Naive thymus-derived CD8-positive, alpha-beta T cell (primary cell): ENCODE results near the gene MECP2. TPM values are rescaled to one million over a fixed set of nuclear protein-coding genes. Genes with fewer than 3 reads are reported as not detected.
A peak's percentile ranks its signal among the peaks of the same experiment; 100 is the strongest.

ENCODE experiments used
- ATAC-seq, 2 donors: fragments of 150-1000 bp; cut with Tn5 transposase in 1 of 2; sonication (Bioruptor Pico), chemical (Tn5 transposase) in 1 of 2; 1 replicate in 1 of 2; 2 replicates in 1 of 2; pipeline ENCODE4 v1.10.0; 2021; ENCODE audit warnings: mild to moderate bottlenecking in 2 of 2, moderate library complexity in 2 of 2
- POLR2A ChIA-PET: fragments of 350-600 bp; sonication (Branson Sonifier 250); formaldehyde crosslinking; loops from one replicate; lab custom pipeline; 2021; ENCODE audit warnings: antibody characterized with exemption; lab: Charles Lee
- DNase-seq, 10 donors: peaks; one replicate each; pipeline versions ENCODE4 v3.0.0 to v3.0.0-alpha.2; 2020 to 2022
- H3K27ac Mint-ChIP-seq, 10 donors: one replicate each; pipeline ENCODE4 v1.8.0; 2020 to 2022; ENCODE audit warnings: mild to moderate bottlenecking in 10 of 10, mixed read lengths in 10 of 10, moderate library complexity in 4 of 10, inconsistent platforms in 1 of 10
- H3K27me3 Mint-ChIP-seq, 5 donors: one replicate each; pipeline ENCODE4 v1.8.0; 2021 to 2022; ENCODE audit warnings: mixed read lengths in 5 of 5
- H3K36me3 Mint-ChIP-seq, 3 donors: one replicate each; pipeline ENCODE4 v1.8.0; 2020 to 2022; ENCODE audit warnings: mixed read lengths in 3 of 3, mild to moderate bottlenecking in 2 of 3, inconsistent platforms in 1 of 3
- H3K4me1 Mint-ChIP-seq, 4 donors: one replicate each; pipeline ENCODE4 v1.8.0; 2021 to 2022; ENCODE audit warnings: mixed read lengths in 4 of 4
- H3K4me3 Mint-ChIP-seq, 10 donors: one replicate each; pipeline ENCODE4 v1.8.0; 2020 to 2022; ENCODE audit warnings: mild to moderate bottlenecking in 10 of 10, mixed read lengths in 10 of 10, moderate library complexity in 6 of 10, inconsistent platforms in 1 of 10
- H3K9me3 Mint-ChIP-seq, 9 donors: one replicate each; pipeline ENCODE4 v1.8.0; 2020 to 2022; ENCODE audit warnings: mixed read lengths in 9 of 9, mild to moderate bottlenecking in 3 of 9, inconsistent platforms in 1 of 9, moderate library complexity in 1 of 9
- polyA plus RNA-seq, 3 donors: library from polyadenylated mRNA; unstranded; fragments of 300-500 nt; fragmentation: Illumina TruSeq; gene quantifications; one replicate each; pipeline ENCODE4 v1.2.3, GENCODE V29; 2021
- total RNA-seq, 8 experiments: library from RNA in 2 of 8; stranded (reverse) in 2 of 8; gene quantifications; one replicate each; pipeline ENCODE4 v1.2.3 and lab custom pipeline; 2021 to 2026

Gene MECP2
- total and polyA plus RNA-seq, 5 experiments from 2014 or later, result 12.0 to 88.3 (median 22.2) TPM

GRCh38 chrX:154082396-154083125, 15.0 kb downstream of the MECP2 start:
- no peak for DNase-seq
- Mint-ChIP-seq H3K4me3 (peak overlapping the region in 9 of 10 donors; percentile 24 to 75 (median 48)), H3K4me1 (peaks cover 10 to 44% (median 37%) of the 10 kb centered on the region in 4 donors), H3K9me3 (no peaks in the 10 kb centered on the region), H3K27me3 (no peaks in the 10 kb centered on the region), H3K36me3 (peaks cover 0 to 49% (median 1%) of the 10 kb centered on the region in 3 donors), H3K27ac (peak overlapping the region in 8 of 10 donors; percentile 53 to 94 (median 74))
- ATAC-seq, result no peak
- POLR2A ChIA-PET, result no interaction called here

- H3K9me3 Mint-ChIP-seq, result no peaks in the 10 kb centered on the region
- ATAC-seq (no peak), DNase-seq (no peak)
- peak overlapping the region in 4 of 10 donors; percentile 12 to 53 (median 23) for H3K27ac Mint-ChIP-seq
- H3K27me3 Mint-ChIP-seq, result no peaks in the 10 kb centered on the region
- H3K4me1 Mint-ChIP-seq, result peaks cover 9 to 62% (median 46%) of the 10 kb centered on the region in 4 donors
- H3K4me3 Mint-ChIP-seq, result no peak overlapping the region
- POLR2A ChIA-PET, result no interaction called here
- peaks cover 0 to 41% (median 3%) of the 10 kb centered on the region in 3 donors for H3K36me3 Mint-ChIP-seq
Observed at GRCh38 chrX:154077101-154077500, 20.4 kb downstream of the MECP2 start.

- H3K27ac Mint-ChIP-seq, result peak overlapping the region in 1 of 10 donors; percentile 51
Observed at GRCh38 chrX:154074199-154074598, 23.3 kb downstream of the MECP2 start.

GRCh38 chrX:154072192-154072591, 25.3 kb downstream of the MECP2 start:
- H3K27ac Mint-ChIP-seq, result peak overlapping the region in 2 of 10 donors; percentile 18 to 38
- no peaks in the 10 kb centered on the region for H3K27me3 Mint-ChIP-seq
- no peak for DNase-seq
- no peak for ATAC-seq
- H3K9me3 Mint-ChIP-seq, result no peaks in the 10 kb centered on the region
- H3K4me1 Mint-ChIP-seq, result peaks cover 12 to 74% (median 53%) of the 10 kb centered on the region in 4 donors
- POLR2A ChIA-PET, result no interaction called here
- peak overlapping the region in 1 of 10 donors; percentile 34 for H3K4me3 Mint-ChIP-seq
- peaks cover 0 to 26% (median 1%) of the 10 kb centered on the region in 3 donors for H3K36me3 Mint-ChIP-seq

More at GRCh38 chrX:154074199-154074598, 23.3 kb downstream of the MECP2 start:
- no peak for ATAC-seq
- no peak for DNase-seq
- H3K27me3 Mint-ChIP-seq, result no peaks in the 10 kb centered on the region
- H3K4me3 Mint-ChIP-seq, result peak overlapping the region in 2 of 10 donors; percentile 27 to 36
- peaks cover 11 to 68% (median 51%) of the 10 kb centered on the region in 4 donors for H3K4me1 Mint-ChIP-seq
- no peaks in the 10 kb centered on the region for H3K9me3 Mint-ChIP-seq
- H3K36me3 Mint-ChIP-seq, result peaks cover 0 to 39% (median 1%) of the 10 kb centered on the region in 3 donors
- POLR2A ChIA-PET, result no interaction called here

- H3K4me1 Mint-ChIP-seq, result peaks cover 14 to 71% (median 47%) of the 10 kb centered on the region in 4 donors
- H3K4me3 Mint-ChIP-seq, result peak overlapping the region in 1 of 10 donors; percentile 31
- peak overlapping the region in 5 of 10 donors; percentile 19 to 60 (median 24) for H3K27ac Mint-ChIP-seq
- POLR2A ChIA-PET, result interaction anchor here (0.7 kb wide), 1 partner anchor 434 kb away, joined by 4 read pairs; no protein-coding TSS in a partner anchor
- H3K36me3 Mint-ChIP-seq, result peaks cover 0 to 14% (median 1%) of the 10 kb centered on the region in 3 donors
- DNase-seq (no peak), ATAC-seq (no peak)
- no peaks in the 10 kb centered on the region for H3K9me3 Mint-ChIP-seq
- no peaks in the 10 kb centered on the region for H3K27me3 Mint-ChIP-seq
Observed at GRCh38 chrX:154068560-154068959, 29.0 kb downstream of the MECP2 start.

DNA sequence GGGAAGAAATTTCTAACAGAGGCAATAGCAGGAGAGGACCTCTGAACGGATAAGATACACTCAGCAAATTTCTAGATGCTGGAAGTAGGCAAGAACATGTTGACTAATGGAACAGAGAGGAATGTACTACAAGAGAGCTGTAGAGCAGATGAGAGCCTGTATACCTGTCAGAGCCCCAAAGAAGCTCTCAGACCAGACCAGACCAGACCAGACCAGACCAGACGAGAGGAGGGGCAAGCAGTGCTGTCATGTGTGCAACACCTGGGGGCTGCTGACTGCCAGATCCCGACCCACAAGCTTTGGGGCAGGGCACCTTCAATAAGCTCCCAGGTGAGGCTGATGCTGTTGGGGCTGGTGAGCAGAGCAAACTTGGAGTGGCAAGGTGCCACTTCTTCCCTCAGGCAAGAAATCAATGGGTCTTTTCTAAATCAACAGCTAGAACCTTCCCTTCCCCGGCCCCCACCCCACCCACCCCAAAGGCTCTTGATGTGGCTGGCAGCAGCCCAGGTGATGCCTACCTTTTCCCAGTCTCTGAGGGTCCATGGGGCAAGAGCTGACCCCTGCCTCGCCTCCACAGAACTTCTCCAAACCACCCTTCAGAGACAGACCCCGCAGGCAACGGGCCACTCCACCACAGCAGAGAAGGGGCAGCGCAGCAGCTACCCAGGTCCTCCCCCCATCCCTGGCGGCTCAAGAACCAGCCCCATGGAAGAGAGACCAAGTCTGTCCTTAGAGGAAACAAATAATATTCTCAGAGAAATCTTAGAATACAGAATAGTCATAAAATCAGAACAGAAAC, 32.7 kb downstream of the MECP2 start:
- H3K4me3 Mint-ChIP-seq, result peak overlapping the region in 7 of 10 donors; percentile 27 to 69 (median 46)
- peaks cover 32 to 77% (median 63%) of the 10 kb centered on the region in 4 donors for H3K4me1 Mint-ChIP-seq
- POLR2A ChIA-PET, result interaction anchor here (0.5 kb wide), 1 partner anchor 35 kb away, joined by 3 read pairs; no protein-coding TSS in a partner anchor
- ATAC-seq (no peak), DNase-seq (no peak)
- H3K27me3 Mint-ChIP-seq, result no peaks in the 10 kb centered on the region
- no peaks in the 10 kb centered on the region for H3K9me3 Mint-ChIP-seq
- H3K27ac Mint-ChIP-seq, result peak overlapping the region; percentile 48 to 90 (median 70)
- H3K36me3 Mint-ChIP-seq, result peaks cover 0 to 6% (median 0%) of the 10 kb centered on the region in 3 donors

GRCh38 chrX:154063234-154063633, 34.3 kb downstream of the MECP2 start:
- no peak for DNase-seq
- H3K27me3 Mint-ChIP-seq, result no peaks in the 10 kb centered on the region
- H3K4me1 Mint-ChIP-seq, result peaks cover 41 to 88% (median 74%) of the 10 kb centered on the region in 4 donors
- peaks cover 0 to 17% (median 0%) of the 10 kb centered on the region in 3 donors for H3K36me3 Mint-ChIP-seq
- peak overlapping the region in 8 of 10 donors; percentile 36 to 88 (median 78) for H3K27ac Mint-ChIP-seq
- POLR2A ChIA-PET, result interaction anchor here (0.9 kb wide), 1 partner anchor 14 kb away, joined by 3 read pairs; no protein-coding TSS in a partner anchor
- no peak for ATAC-seq
- no peak overlapping the region for H3K4me3 Mint-ChIP-seq
- no peaks in the 10 kb centered on the region for H3K9me3 Mint-ChIP-seq

- H3K4me1 Mint-ChIP-seq, result peaks cover 49 to 87% (median 81%) of the 10 kb centered on the region in 4 donors
- no peaks in the 10 kb centered on the region for H3K27me3 Mint-ChIP-seq
- ATAC-seq (no peak), DNase-seq (no peak)
- peaks cover 0 to 26% (median 0%) of the 10 kb centered on the region in 3 donors for H3K36me3 Mint-ChIP-seq
- peak overlapping the region; percentile 68 to 94 (median 78) for H3K27ac Mint-ChIP-seq
- POLR2A ChIA-PET, result no interaction called here
- no peaks in the 10 kb centered on the region for H3K9me3 Mint-ChIP-seq
- H3K4me3 Mint-ChIP-seq, result peak overlapping the region in 5 of 10 donors; percentile 11 to 54 (median 46)
Observed at GRCh38 chrX:154061801-154062200, 35.7 kb downstream of the MECP2 start.

- H3K36me3 Mint-ChIP-seq, result peaks cover 0 to 35% (median 0%) of the 10 kb centered on the region in 3 donors
- DNase-seq (no peak), ATAC-seq (no peak)
- no peaks in the 10 kb centered on the region for H3K9me3 Mint-ChIP-seq
- POLR2A ChIA-PET, result interaction anchor here (1.0 kb wide), 1 partner anchor 32 kb away, joined by 7 read pairs; no protein-coding TSS in a partner anchor
- peaks cover 53 to 84% (median 80%) of the 10 kb centered on the region in 4 donors for H3K4me1 Mint-ChIP-seq
- no peaks in the 10 kb centered on the region for H3K27me3 Mint-ChIP-seq
- H3K4me3 Mint-ChIP-seq, result peak overlapping the region in 2 of 10 donors; percentile 2 to 54
- H3K27ac Mint-ChIP-seq, result peak overlapping the region in 9 of 10 donors; percentile 5 to 94 (median 81)
Observed at GRCh38 chrX:154059729-154060245, 37.7 kb downstream of the MECP2 start.

- Mint-ChIP-seq H3K4me3 (peak overlapping the region in 3 of 10 donors; percentile 2 to 54 (median 2)), H3K27me3 (no peaks in the 10 kb centered on the region), H3K9me3 (no peaks in the 10 kb centered on the region), H3K4me1 (peaks cover 49 to 79% (median 75%) of the 10 kb centered on the region in 4 donors), H3K27ac (peak overlapping the region; percentile 9 to 84 (median 72)), H3K36me3 (peaks cover 0 to 38% (median 0%) of the 10 kb centered on the region in 3 donors)
- POLR2A ChIA-PET, result no interaction called here
- DNase-seq (no peak), ATAC-seq (no peak)
Observed at GRCh38 chrX:154059231-154059630, 38.3 kb downstream of the MECP2 start.

DNA sequence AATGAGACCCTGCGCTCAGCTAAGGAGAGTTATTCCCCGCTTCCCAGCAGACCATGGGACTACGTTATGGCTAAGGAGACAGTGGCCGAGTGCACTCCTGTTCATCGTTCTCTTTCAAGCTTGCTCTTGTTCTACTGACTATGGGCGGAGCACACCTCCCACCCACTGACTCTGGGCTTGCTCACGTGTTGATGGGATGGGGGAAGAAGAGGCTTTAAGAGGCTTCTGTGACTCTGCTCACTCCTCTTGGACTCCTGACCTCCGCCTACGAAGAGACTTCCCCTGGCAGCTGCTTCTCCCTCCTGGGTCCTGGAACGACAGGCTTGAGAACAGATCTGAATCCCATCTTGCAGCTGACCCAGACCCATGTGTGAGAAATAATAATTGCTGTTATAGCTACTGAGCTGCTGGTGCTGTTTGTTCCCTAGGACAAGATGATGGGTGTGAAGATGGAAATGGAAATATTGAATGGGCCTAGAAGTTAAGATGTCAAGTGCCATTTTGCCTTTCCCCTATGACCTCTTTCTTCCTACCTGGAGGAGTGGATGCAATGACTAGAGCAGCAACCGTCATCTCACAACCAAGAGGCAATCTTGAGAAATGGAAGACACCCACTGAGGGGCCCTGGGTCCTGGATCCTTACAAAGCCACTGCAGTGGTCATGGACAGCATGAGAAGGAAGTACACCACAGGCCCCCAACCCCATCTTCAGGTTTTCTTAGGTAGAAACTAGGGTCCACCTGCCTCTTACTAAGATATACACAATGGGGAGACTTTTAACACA, 39.1 kb downstream of the MECP2 start:
- Mint-ChIP-seq H3K27ac (peak overlapping the region in 9 of 10 donors; percentile 24 to 84 (median 69)), H3K4me1 (peaks cover 45 to 73% (median 66%) of the 10 kb centered on the region in 4 donors), H3K36me3 (peaks cover 0 to 43% (median 0%) of the 10 kb centered on the region in 3 donors), H3K9me3 (no peaks in the 10 kb centered on the region), H3K27me3 (no peaks in the 10 kb centered on the region), H3K4me3 (peak overlapping the region in 2 of 10 donors; percentile 23 to 36)
- POLR2A ChIA-PET, result no interaction called here
- ATAC-seq (no peak), DNase-seq (no peak)
